GM12878 (cell line): ENCODE results near the gene NAV3. TPM values are rescaled to one million over a fixed set of nuclear protein-coding genes. Genes with fewer than 3 reads are reported as not detected.

Source experiments
- ATAC-seq: fragments of 200-7000 bp; cut with Tn5 transposase; 3 replicates; pipeline ENCODE4 v1.9.1; 2020; ENCODE audit warnings: mild to moderate bottlenecking, moderate library complexity
- BruUV-seq: library from RNA; stranded (reverse); fragments of 400-500 nt; replicated peaks from 2 replicates; lab custom pipeline; 2021; lab: Mats Ljungman, UMichigan
- CTCF ChIA-PET: fragments of 300-600 bp; sonication (Branson Sonifier 250); formaldehyde crosslinking; extraction: SDS; loops from one replicate; lab custom pipeline; 2021; ENCODE audit warnings: inconsistent platforms; lab: Yijun Ruan, JAX
- POLR2A ChIA-PET: fragments of 350-600 bp; formaldehyde crosslinking; extraction: SDS; loops from one replicate; lab custom pipeline; 2021; ENCODE audit warnings: inconsistent platforms; lab: Charles Lee
- RAD21 ChIA-PET: fragments of 300-600 bp; sonication (Branson Sonifier 250); formaldehyde crosslinking; loops from one replicate; lab custom pipeline; 2023; ENCODE audit warnings: antibody characterized with exemption; ENCODE audit not compliant: unreplicated experiment; lab: Charles Lee
- SMC1A ChIA-PET: fragments of 300-600 bp; sonication (Branson Sonifier 250); formaldehyde crosslinking; loops from one replicate; lab custom pipeline; 2023; ENCODE audit not compliant: unreplicated experiment, uncharacterized antibody; lab: Charles Lee
- DNase-seq: peaks from one replicate; pipeline ENCODE4 v3.0.0-alpha.2; 2011; ENCODE audit warnings: low read depth, low spot score
- FAIRE-seq: peaks from 3 replicates; lab custom pipeline; 2011; peaks lifted over from hg19 to GRCh38; lab: Jason Lieb, UNC
- H2AFZ ChIP-seq: 2 replicates; pipeline ENCODE4 v1.6.0; 2011; ENCODE audit warnings: low read depth, low read length, control low read depth; ENCODE audit not compliant: control insufficient read depth
- H3K27ac ChIP-seq: 2 replicates; pipeline ENCODE4 v1.5.1; 2011; ENCODE audit warnings: control low read depth; ENCODE audit not compliant: control insufficient read depth, insufficient read depth
- H3K27me3 ChIP-seq, 2 experiments: replicated peaks in 1 of 2; 2 replicates each; pipeline versions ENCODE4 v1.6.0 to v1.6.1; 2011; ENCODE audit warnings: low read length in 1 of 2; ENCODE audit not compliant: control insufficient read depth in 2 of 2, insufficient read depth in 2 of 2
- H3K36me3 ChIP-seq, 2 experiments: 2 replicates each; pipeline ENCODE4 v1.5.1; 2011; ENCODE audit warnings: low read length in 1 of 2; ENCODE audit not compliant: control insufficient read depth in 2 of 2, insufficient read depth in 2 of 2
- H3K4me1 ChIP-seq: 2 replicates; pipeline ENCODE4 v1.6.1; 2011; ENCODE audit warnings: mild to moderate bottlenecking, low read length, moderate library complexity, mixed read lengths; ENCODE audit not compliant: control insufficient read depth, insufficient read depth
- H3K4me2 ChIP-seq: 2 replicates; pipeline ENCODE4 v1.6.0; 2011; ENCODE audit warnings: control low read depth; ENCODE audit not compliant: control insufficient read depth, insufficient read depth
- H3K4me3 ChIP-seq: fragments of 200-600 bp; sonication (generic); 2 replicates; pipeline ENCODE4 v1.5.1; 2016
- H3K79me2 ChIP-seq: 2 replicates; pipeline ENCODE4 v1.6.0; 2011; ENCODE audit warnings: low read length; ENCODE audit not compliant: control insufficient read depth, insufficient read depth
- H3K9ac ChIP-seq: 2 replicates; pipeline ENCODE4 v1.8.0; 2011; ENCODE audit warnings: low read length, control low read depth, mixed read lengths; ENCODE audit not compliant: control insufficient read depth, insufficient read depth
- H3K9me3 ChIP-seq: replicated peaks from 3 replicates; pipeline ENCODE4 v1.5.1; 2011; ENCODE audit warnings: mild to moderate bottlenecking, low read length; ENCODE audit not compliant: control insufficient read depth, insufficient read depth
- H4K20me1 ChIP-seq: 2 replicates; pipeline ENCODE4 v1.6.0; 2011; ENCODE audit not compliant: control insufficient read depth, insufficient read depth
- BCL11A ChIP-seq: IDR thresholded peaks from 2 replicates; pipeline ENCODE4 v1.6.1; 2011; ENCODE audit warnings: low read depth, low read length
- IRF4 ChIP-seq: IDR thresholded peaks from 2 replicates; pipeline ENCODE4 v1.6.1; 2011; ENCODE audit warnings: low read depth, low read length
- ZBTB33 ChIP-seq: fragments of 450-650 bp; IDR thresholded peaks from 2 replicates; pipeline ENCODE4 v1.6.1; 2017; ENCODE audit warnings: mild to moderate bottlenecking
- WGBS: methylation state at CpG from one replicate; pipeline ENCODE4 v1.1.6; 2016; ENCODE audit warnings: low lambda C conversion rate; ENCODE audit not compliant: insufficient replicate concordance, insufficient coverage; ENCODE audit errors: missing lambda C conversion rate; 5-methylcytosine and 5-hydroxymethylcytosine counted together
- in situ Hi-C: fragments of 300-500 bp; cut with MboI; formaldehyde crosslinking; loops from 9 replicates; pipeline ENCODE4 v1.14.3; 2018; ENCODE audit warnings: mixed read lengths
- intact Hi-C: fragments of 100-400 bp; cut with micrococcal nuclease; formaldehyde crosslinking; loops from one replicate; pipeline ENCODE4 v1.14.2; 2022; ENCODE audit not compliant: unreplicated experiment
- polyA plus RNA-seq, 11 experiments: library from polyadenylated mRNA; depleted of rRNA in 4 of 11; unstranded in 6 of 11; stranded (reverse) in 5 of 11; fragments of >200 nt; fragmentation: Nextera tagmentation in 4 of 11; fragmentation: Illumina TruSeq in 1 of 11; extraction: Ambion mirVana in 4 of 11; extraction: Trizol in 1 of 11; gene quantifications; 1 replicate in 1 of 11; 2 replicates in 10 of 11; pipeline versions ENCODE4 v1.2.1 to v1.2.3, GENCODE V29; 2011 to 2016; ENCODE audit warnings: inconsistent platforms in 2 of 11, missing spikeins in 2 of 11, low read depth in 1 of 11
- total RNA-seq, 4 experiments: library from RNA; depleted of rRNA in 3 of 4; stranded (reverse); fragments of >200 nt in 3 of 4; fragmentation: Illumina TruSeq in 1 of 4; extraction: Trizol in 1 of 4; gene quantifications; 2 replicates each; pipeline versions ENCODE4 v1.2.1 to v1.2.3, GENCODE V29; 2013 to 2021
- TF ChIP-seq, protein P1 (sequence below): IDR thresholded peaks from 2 replicates; pipeline ENCODE4 v1.6.1; 2012; ENCODE audit warnings: improper control_type of control experiment, low read depth, low read length; ENCODE audit not compliant: insufficient replicate concordance
- TF ChIP-seq, protein P2 (sequence below): fragments of 450-650 bp; IDR thresholded peaks from 2 replicates; pipeline ENCODE4 v1.6.1; 2017; ENCODE audit warnings: antibody characterized with exemption, mild to moderate bottlenecking, moderate library complexity
- TF ChIP-seq, protein P3 (sequence below): IDR thresholded peaks from 2 replicates; pipeline ENCODE4 v1.6.1; 2012; ENCODE audit warnings: mild to moderate bottlenecking, low read depth, low read length

The NAV3 gene
- total and polyA plus RNA-seq, 10 of the 15 experiments (the other 5 are each of a cell fraction or from before 2014, with no cell fraction given) = 0.05 to 0.51 (median 0.22) TPM; not detected in 1

- TF ChIP-seq ZBTB33 (no peak), IRF4 (no peak)
- TF ChIP-seq, protein P1, sequence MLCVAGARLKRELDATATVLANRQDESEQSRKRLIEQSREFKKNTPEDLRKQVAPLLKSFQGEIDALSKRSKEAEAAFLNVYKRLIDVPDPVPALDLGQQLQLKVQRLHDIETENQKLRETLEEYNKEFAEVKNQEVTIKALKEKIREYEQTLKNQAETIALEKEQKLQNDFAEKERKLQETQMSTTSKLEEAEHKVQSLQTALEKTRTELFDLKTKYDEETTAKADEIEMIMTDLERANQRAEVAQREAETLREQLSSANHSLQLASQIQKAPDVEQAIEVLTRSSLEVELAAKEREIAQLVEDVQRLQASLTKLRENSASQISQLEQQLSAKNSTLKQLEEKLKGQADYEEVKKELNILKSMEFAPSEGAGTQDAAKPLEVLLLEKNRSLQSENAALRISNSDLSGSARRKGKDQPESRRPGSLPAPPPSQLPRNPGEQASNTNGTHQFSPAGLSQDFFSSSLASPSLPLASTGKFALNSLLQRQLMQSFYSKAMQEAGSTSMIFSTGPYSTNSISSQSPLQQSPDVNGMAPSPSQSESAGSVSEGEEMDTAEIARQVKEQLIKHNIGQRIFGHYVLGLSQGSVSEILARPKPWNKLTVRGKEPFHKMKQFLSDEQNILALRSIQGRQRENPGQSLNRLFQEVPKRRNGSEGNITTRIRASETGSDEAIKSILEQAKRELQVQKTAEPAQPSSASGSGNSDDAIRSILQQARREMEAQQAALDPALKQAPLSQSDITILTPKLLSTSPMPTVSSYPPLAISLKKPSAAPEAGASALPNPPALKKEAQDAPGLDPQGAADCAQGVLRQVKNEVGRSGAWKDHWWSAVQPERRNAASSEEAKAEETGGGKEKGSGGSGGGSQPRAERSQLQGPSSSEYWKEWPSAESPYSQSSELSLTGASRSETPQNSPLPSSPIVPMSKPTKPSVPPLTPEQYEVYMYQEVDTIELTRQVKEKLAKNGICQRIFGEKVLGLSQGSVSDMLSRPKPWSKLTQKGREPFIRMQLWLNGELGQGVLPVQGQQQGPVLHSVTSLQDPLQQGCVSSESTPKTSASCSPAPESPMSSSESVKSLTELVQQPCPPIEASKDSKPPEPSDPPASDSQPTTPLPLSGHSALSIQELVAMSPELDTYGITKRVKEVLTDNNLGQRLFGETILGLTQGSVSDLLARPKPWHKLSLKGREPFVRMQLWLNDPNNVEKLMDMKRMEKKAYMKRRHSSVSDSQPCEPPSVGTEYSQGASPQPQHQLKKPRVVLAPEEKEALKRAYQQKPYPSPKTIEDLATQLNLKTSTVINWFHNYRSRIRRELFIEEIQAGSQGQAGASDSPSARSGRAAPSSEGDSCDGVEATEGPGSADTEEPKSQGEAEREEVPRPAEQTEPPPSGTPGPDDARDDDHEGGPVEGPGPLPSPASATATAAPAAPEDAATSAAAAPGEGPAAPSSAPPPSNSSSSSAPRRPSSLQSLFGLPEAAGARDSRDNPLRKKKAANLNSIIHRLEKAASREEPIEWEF = no peak
These were observed 318.8 kb downstream of the NAV3 start (continued) for GRCh38 chr12:78149459-78149858.

GRCh38 chr12:78155546-78155945 is 324.9 kb downstream of the NAV3 start:
- Histone ChIP-seq H3K36me3 (no peaks in the 10 kb centered on the region), H3K9ac (no peak overlapping the region), H4K20me1 (no peaks in the 10 kb centered on the region), H3K27me3 (no peaks in the 10 kb centered on the region), H3K9me3 (no peaks in the 10 kb centered on the region), H3K4me3 (no peak overlapping the region), H3K4me1 (no peaks in the 10 kb centered on the region), H2AFZ (no peak overlapping the region), H3K4me2 (no peak overlapping the region), H3K79me2 (no peaks in the 10 kb centered on the region), H3K27ac (no peak overlapping the region)
- ATAC-seq (no peak), DNase-seq (no peak), FAIRE-seq (no peak)
- intact Hi-C loops = no loop called here
- POLR2A ChIA-PET = no interaction called here
- SMC1A ChIA-PET = no interaction called here
- in situ Hi-C loops = no loop called here
- RAD21 ChIA-PET = no interaction called here
- no TSS peak for BruUV-seq
- 43% methylated on average over 1 of the region's 1 CpG for WGBS
- CTCF ChIA-PET = no interaction called here
- TF ChIP-seq, protein P2, sequence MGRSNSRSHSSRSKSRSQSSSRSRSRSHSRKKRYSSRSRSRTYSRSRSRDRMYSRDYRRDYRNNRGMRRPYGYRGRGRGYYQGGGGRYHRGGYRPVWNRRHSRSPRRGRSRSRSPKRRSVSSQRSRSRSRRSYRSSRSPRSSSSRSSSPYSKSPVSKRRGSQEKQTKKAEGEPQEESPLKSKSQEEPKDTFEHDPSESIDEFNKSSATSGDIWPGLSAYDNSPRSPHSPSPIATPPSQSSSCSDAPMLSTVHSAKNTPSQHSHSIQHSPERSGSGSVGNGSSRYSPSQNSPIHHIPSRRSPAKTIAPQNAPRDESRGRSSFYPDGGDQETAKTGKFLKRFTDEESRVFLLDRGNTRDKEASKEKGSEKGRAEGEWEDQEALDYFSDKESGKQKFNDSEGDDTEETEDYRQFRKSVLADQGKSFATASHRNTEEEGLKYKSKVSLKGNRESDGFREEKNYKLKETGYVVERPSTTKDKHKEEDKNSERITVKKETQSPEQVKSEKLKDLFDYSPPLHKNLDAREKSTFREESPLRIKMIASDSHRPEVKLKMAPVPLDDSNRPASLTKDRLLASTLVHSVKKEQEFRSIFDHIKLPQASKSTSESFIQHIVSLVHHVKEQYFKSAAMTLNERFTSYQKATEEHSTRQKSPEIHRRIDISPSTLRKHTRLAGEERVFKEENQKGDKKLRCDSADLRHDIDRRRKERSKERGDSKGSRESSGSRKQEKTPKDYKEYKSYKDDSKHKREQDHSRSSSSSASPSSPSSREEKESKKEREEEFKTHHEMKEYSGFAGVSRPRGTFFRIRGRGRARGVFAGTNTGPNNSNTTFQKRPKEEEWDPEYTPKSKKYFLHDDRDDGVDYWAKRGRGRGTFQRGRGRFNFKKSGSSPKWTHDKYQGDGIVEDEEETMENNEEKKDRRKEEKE = no peak
- TF ChIP-seq, protein P3, sequence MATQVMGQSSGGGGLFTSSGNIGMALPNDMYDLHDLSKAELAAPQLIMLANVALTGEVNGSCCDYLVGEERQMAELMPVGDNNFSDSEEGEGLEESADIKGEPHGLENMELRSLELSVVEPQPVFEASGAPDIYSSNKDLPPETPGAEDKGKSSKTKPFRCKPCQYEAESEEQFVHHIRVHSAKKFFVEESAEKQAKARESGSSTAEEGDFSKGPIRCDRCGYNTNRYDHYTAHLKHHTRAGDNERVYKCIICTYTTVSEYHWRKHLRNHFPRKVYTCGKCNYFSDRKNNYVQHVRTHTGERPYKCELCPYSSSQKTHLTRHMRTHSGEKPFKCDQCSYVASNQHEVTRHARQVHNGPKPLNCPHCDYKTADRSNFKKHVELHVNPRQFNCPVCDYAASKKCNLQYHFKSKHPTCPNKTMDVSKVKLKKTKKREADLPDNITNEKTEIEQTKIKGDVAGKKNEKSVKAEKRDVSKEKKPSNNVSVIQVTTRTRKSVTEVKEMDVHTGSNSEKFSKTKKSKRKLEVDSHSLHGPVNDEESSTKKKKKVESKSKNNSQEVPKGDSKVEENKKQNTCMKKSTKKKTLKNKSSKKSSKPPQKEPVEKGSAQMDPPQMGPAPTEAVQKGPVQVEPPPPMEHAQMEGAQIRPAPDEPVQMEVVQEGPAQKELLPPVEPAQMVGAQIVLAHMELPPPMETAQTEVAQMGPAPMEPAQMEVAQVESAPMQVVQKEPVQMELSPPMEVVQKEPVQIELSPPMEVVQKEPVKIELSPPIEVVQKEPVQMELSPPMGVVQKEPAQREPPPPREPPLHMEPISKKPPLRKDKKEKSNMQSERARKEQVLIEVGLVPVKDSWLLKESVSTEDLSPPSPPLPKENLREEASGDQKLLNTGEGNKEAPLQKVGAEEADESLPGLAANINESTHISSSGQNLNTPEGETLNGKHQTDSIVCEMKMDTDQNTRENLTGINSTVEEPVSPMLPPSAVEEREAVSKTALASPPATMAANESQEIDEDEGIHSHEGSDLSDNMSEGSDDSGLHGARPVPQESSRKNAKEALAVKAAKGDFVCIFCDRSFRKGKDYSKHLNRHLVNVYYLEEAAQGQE = no peak
- TF ChIP-seq BCL11A = no peak
